LNCAP (cell line): ENCODE data around the gene LTBP1.

Experiments
- CTCF ChIP-seq: fragments of 450-650 bp; IDR thresholded peaks from 2 replicates; pipeline ENCODE4 v1.5.1; 2017; ENCODE audit warnings: mild to moderate bottlenecking

LTBP1 gene

DNA sequence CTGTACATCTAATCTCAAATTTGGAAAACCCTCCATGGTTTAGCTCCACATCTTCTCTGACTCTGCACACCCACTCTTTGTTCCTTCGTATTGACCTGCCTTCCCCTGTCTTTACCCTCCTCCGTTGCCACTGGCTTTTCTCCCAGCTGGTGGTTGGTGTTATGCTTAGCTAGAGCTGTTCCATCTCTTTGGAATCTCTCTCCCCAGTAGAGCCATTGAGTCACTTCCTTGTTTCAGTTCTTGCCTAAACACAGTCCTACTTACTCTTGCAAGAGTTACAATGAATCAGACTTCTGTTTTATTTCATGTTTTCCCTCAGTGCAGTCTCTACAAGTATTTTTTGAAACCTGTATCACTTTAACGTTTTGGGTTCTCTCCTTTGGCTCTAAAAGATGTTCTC is 263.9 kb downstream of the LTBP1 start:
- TF ChIP-seq CTCF: no peak

- no peak for TF ChIP-seq CTCF
Observed at GRCh38 chr2:33212151-33212550, 265.4 kb downstream of the LTBP1 start.

DNA sequence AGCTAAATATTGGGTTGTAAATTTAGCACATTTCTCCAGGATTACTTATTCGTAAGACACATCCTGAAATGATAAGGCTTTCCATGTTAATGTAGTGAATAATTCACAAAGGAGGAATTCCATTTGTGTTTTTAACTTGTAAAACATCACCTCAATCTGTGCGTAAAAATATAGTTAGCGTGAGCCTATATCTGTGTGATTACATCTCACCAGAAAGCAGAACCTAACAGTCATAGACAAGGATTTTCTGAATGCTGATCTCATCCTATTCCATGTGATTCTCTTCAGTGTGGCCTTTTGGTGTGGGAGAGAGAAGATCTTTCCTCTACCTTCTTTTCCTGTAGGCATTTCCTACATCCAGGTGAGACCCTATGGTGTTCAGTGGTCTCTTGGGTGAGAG is 266.5 kb downstream of the LTBP1 start:
- TF ChIP-seq CTCF: no peak

- no peak for TF ChIP-seq CTCF
Observed at GRCh38 chr2:33213648-33214047, 266.9 kb downstream of the LTBP1 start.

DNA sequence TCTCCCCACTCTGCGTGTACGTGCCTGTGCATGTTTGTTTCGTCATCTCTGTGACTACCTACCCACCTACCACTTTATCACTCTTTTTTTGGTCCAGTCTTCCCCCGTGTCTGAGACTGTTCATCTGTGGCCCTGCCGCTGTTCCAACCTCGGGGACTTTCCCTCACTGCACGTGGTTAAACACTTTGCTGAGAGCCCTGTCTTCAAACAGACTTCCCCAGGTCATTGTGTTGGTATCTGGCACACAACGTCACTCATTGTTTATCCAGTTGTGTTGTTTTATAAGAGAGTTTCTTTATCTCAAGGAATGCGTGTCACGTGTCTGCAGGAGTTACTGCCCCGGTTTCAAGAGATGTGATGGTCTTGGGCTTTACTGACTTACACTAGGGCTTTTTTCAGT is 267.7 kb downstream of the LTBP1 start:
- no peak for TF ChIP-seq CTCF

DNA sequence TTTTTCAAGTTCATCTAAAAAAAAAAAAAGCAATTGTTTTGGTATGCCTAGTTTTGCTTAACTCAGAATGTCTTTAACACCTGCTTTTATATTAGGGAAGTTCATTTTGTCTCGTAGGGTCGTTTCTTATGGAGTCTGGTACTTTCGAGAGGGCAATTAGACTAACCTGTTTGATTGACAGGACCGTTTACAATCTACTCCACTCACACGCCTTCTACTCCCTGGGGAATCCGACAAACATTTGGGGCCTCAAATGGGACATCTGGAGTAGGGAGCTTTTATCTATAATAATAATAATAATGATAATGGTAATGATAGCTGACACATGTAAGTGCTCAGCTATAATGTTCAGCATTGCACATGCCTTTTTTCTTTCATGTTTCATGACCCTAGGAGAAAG is 268.1 kb downstream of the LTBP1 start:
- no peak for TF ChIP-seq CTCF

GRCh38 chr2:33215299-33215698 is 268.5 kb downstream of the LTBP1 start:
- no peak for TF ChIP-seq CTCF

GRCh38 chr2:33215983-33216382 is 269.2 kb downstream of the LTBP1 start:
- no peak for TF ChIP-seq CTCF
